ENCODE results near the gene AMOTL1.
"Not testable (repeated sequence)": the region's sequence is repeated elsewhere in the genome, so short reads cannot be mapped to it uniquely, and the experiment has no call there.

Gene AMOTL1

GRCh38 chr11:94791216-94791889 is 23.2 kb downstream of the AMOTL1 start:
- H3K9me3 ChIP-seq (ENCODE audit: control insufficient read depth, low read length): no peaks in the 10 kb centered on the region
- peaks cover 9% of the 10 kb centered on the region for H3K4me1 ChIP-seq (ENCODE audit: control insufficient read depth, insufficient read depth, low read length)
- no peaks in the 10 kb centered on the region for H3K27me3 ChIP-seq (ENCODE audit: control insufficient read depth, insufficient read depth, low read length)
- no peak overlapping the region for H3K9ac ChIP-seq (ENCODE audit: low read length)
- H3K4me3 ChIP-seq (ENCODE audit: low read length): no peak overlapping the region
- H3K36me3 ChIP-seq (ENCODE audit: control insufficient read depth, insufficient read depth, low read length): no peaks in the 10 kb centered on the region

- H3K4me3 ChIP-seq (ENCODE audit: low read length); H3K9ac ChIP-seq (ENCODE audit: low read length); H3K9me3 ChIP-seq (ENCODE audit: control insufficient read depth, low read length); H3K27me3 ChIP-seq (ENCODE audit: control insufficient read depth, insufficient read depth, low read length); H3K36me3 ChIP-seq (ENCODE audit: control insufficient read depth, insufficient read depth, low read length); H3K4me1 ChIP-seq (ENCODE audit: control insufficient read depth, insufficient read depth, low read length): not testable (repeated sequence)
Observed at GRCh38 chr11:94791942-94792341, 23.8 kb downstream of the AMOTL1 start.

GRCh38 chr11:94792451-94792850 is 24.3 kb downstream of the AMOTL1 start:
- Histone ChIP-seq H3K9me3 (ENCODE audit: control insufficient read depth, low read length) (no peaks in the 10 kb centered on the region), H3K4me1 (ENCODE audit: control insufficient read depth, insufficient read depth, low read length) (peaks cover 9% of the 10 kb centered on the region), H3K27me3 (ENCODE audit: control insufficient read depth, insufficient read depth, low read length) (no peaks in the 10 kb centered on the region)

GRCh38 chr11:94793002-94793401 is 24.8 kb downstream of the AMOTL1 start:
- Histone ChIP-seq H3K27me3 (ENCODE audit: control insufficient read depth, insufficient read depth, low read length) (no peaks in the 10 kb centered on the region), H3K9ac (ENCODE audit: low read length) (no peak overlapping the region), H3K4me3 (ENCODE audit: low read length) (no peak overlapping the region), H3K36me3 (ENCODE audit: control insufficient read depth, insufficient read depth, low read length) (no peaks in the 10 kb centered on the region), H3K9me3 (ENCODE audit: control insufficient read depth, low read length) (no peaks in the 10 kb centered on the region), H3K4me1 (ENCODE audit: control insufficient read depth, insufficient read depth, low read length) (peaks cover 9% of the 10 kb centered on the region)

More at GRCh38 chr11:94792451-94792850, 24.3 kb downstream of the AMOTL1 start:
- no peak overlapping the region for H3K4me3 ChIP-seq (ENCODE audit: low read length)
- no peak overlapping the region for H3K9ac ChIP-seq (ENCODE audit: low read length)
- no peaks in the 10 kb centered on the region for H3K36me3 ChIP-seq (ENCODE audit: control insufficient read depth, insufficient read depth, low read length)

GRCh38 chr11:94793822-94794221 is 25.7 kb downstream of the AMOTL1 start:
- H3K4me3 ChIP-seq (ENCODE audit: low read length): no peak overlapping the region
- no peaks in the 10 kb centered on the region for H3K9me3 ChIP-seq (ENCODE audit: control insufficient read depth, low read length)
- no peaks in the 10 kb centered on the region for H3K36me3 ChIP-seq (ENCODE audit: control insufficient read depth, insufficient read depth, low read length)
- no peak overlapping the region for H3K9ac ChIP-seq (ENCODE audit: low read length)
- peaks cover 9% of the 10 kb centered on the region for H3K4me1 ChIP-seq (ENCODE audit: control insufficient read depth, insufficient read depth, low read length)
- no peaks in the 10 kb centered on the region for H3K27me3 ChIP-seq (ENCODE audit: control insufficient read depth, insufficient read depth, low read length)

GRCh38 chr11:94794287-94795168 is 26.4 kb downstream of the AMOTL1 start:
- H3K9me3 ChIP-seq (ENCODE audit: control insufficient read depth, low read length): no peaks in the 10 kb centered on the region
- H3K27me3 ChIP-seq (ENCODE audit: control insufficient read depth, insufficient read depth, low read length): no peaks in the 10 kb centered on the region
- H3K4me1 ChIP-seq (ENCODE audit: control insufficient read depth, insufficient read depth, low read length): peaks cover 9% of the 10 kb centered on the region
- H3K9ac ChIP-seq (ENCODE audit: low read length): no peak overlapping the region
- no peaks in the 10 kb centered on the region for H3K36me3 ChIP-seq (ENCODE audit: control insufficient read depth, insufficient read depth, low read length)
- H3K4me3 ChIP-seq (ENCODE audit: low read length): no peak overlapping the region

GRCh38 chr11:94795476-94796189 is 27.5 kb downstream of the AMOTL1 start:
- H3K36me3 ChIP-seq (ENCODE audit: control insufficient read depth, insufficient read depth, low read length): no peaks in the 10 kb centered on the region
- no peak overlapping the region for H3K9ac ChIP-seq (ENCODE audit: low read length)
- H3K9me3 ChIP-seq (ENCODE audit: control insufficient read depth, low read length): no peaks in the 10 kb centered on the region
- H3K27me3 ChIP-seq (ENCODE audit: control insufficient read depth, insufficient read depth, low read length): no peaks in the 10 kb centered on the region
- H3K4me1 ChIP-seq (ENCODE audit: control insufficient read depth, insufficient read depth, low read length): peaks cover 9% of the 10 kb centered on the region
- no peak overlapping the region for H3K4me3 ChIP-seq (ENCODE audit: low read length)

- Histone ChIP-seq H3K4me1 (ENCODE audit: control insufficient read depth, insufficient read depth, low read length) (peaks cover 9% of the 10 kb centered on the region), H3K36me3 (ENCODE audit: control insufficient read depth, insufficient read depth, low read length) (no peaks in the 10 kb centered on the region), H3K27me3 (ENCODE audit: control insufficient read depth, insufficient read depth, low read length) (no peaks in the 10 kb centered on the region), H3K9me3 (ENCODE audit: control insufficient read depth, low read length) (no peaks in the 10 kb centered on the region), H3K9ac (ENCODE audit: low read length) (no peak overlapping the region), H3K4me3 (ENCODE audit: low read length) (no peak overlapping the region)
Observed at GRCh38 chr11:94796190-94796580, 28.0 kb downstream of the AMOTL1 start.

GRCh38 chr11:94796863-94797262 is 28.7 kb downstream of the AMOTL1 start:
- no peaks in the 10 kb centered on the region for H3K9me3 ChIP-seq (ENCODE audit: control insufficient read depth, low read length)
- no peaks in the 10 kb centered on the region for H3K36me3 ChIP-seq (ENCODE audit: control insufficient read depth, insufficient read depth, low read length)
- H3K27me3 ChIP-seq (ENCODE audit: control insufficient read depth, insufficient read depth, low read length): no peaks in the 10 kb centered on the region
- H3K9ac ChIP-seq (ENCODE audit: low read length): no peak overlapping the region
- peaks cover 9% of the 10 kb centered on the region for H3K4me1 ChIP-seq (ENCODE audit: control insufficient read depth, insufficient read depth, low read length)
- H3K4me3 ChIP-seq (ENCODE audit: low read length): no peak overlapping the region

- Histone ChIP-seq H3K4me3 (ENCODE audit: low read length) (no peak overlapping the region), H3K4me1 (ENCODE audit: control insufficient read depth, insufficient read depth, low read length) (peaks cover 1% of the 10 kb centered on the region), H3K9me3 (ENCODE audit: control insufficient read depth, low read length) (no peaks in the 10 kb centered on the region), H3K27me3 (ENCODE audit: control insufficient read depth, insufficient read depth, low read length) (no peaks in the 10 kb centered on the region), H3K9ac (ENCODE audit: low read length) (no peak overlapping the region), H3K36me3 (ENCODE audit: control insufficient read depth, insufficient read depth, low read length) (no peaks in the 10 kb centered on the region)
Observed at GRCh38 chr11:94799726-94800125, 31.6 kb downstream of the AMOTL1 start.

- Histone ChIP-seq H3K9ac (ENCODE audit: low read length) (no peak overlapping the region), H3K36me3 (ENCODE audit: control insufficient read depth, insufficient read depth, low read length) (no peaks in the 10 kb centered on the region), H3K9me3 (ENCODE audit: control insufficient read depth, low read length) (no peaks in the 10 kb centered on the region), H3K27me3 (ENCODE audit: control insufficient read depth, insufficient read depth, low read length) (no peaks in the 10 kb centered on the region), H3K4me1 (ENCODE audit: control insufficient read depth, insufficient read depth, low read length) (no peaks in the 10 kb centered on the region), H3K4me3 (ENCODE audit: low read length) (no peak overlapping the region)
Observed at GRCh38 chr11:94800414-94800813, 32.3 kb downstream of the AMOTL1 start.
